ENCODE results near the gene USF2. TPM values are rescaled to one million over a fixed set of nuclear protein-coding genes. Genes with fewer than 3 reads are reported as not detected.

The USF2 gene
- total RNA-seq, 1 donor = 50.1 TPM

DNA sequence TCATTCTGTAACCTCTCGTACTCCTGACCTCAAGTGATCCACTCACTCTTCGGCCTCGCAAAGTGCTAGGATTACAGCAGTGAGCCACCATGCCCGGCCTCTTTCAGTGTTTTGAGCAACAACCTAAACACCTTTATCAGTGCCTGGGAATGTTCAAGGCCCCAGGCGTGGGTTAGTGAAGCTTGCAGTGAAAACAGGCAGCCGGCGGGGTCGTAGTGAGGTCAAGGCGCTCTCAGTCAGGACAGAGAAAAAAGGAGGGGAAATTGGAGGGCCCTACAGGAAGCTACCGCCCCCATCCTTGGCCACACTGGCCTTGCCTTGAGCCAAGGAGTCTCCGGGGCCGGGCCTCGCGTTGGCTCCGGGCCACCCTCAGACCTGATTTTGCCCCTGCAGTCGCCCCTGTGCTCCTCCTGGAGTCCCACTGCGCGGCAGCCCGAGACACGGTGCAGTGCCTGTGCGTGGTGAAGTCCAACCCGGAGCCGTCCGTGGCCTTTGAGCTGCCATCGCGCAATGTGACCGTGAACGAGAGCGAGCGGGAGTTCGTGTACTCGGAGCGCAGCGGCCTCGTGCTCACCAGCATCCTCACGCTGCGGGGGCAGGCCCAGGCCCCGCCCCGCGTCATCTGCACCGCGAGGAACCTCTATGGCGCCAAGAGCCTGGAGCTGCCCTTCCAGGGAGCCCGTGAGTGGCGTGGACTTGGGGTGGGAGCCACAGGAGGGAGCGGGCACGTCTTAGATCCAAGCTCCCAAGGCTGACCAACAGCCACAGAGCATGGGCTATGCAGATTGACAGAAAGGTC lies 40.9 kb downstream of the USF2 start:
- no peak overlapping the region for H3K4me3 ChIP-seq (ENCODE audit: low read depth, low read length)
- peak; percentile 74 for DNase-seq (ENCODE audit: low read depth)
- TF ChIP-seq, protein P1, sequence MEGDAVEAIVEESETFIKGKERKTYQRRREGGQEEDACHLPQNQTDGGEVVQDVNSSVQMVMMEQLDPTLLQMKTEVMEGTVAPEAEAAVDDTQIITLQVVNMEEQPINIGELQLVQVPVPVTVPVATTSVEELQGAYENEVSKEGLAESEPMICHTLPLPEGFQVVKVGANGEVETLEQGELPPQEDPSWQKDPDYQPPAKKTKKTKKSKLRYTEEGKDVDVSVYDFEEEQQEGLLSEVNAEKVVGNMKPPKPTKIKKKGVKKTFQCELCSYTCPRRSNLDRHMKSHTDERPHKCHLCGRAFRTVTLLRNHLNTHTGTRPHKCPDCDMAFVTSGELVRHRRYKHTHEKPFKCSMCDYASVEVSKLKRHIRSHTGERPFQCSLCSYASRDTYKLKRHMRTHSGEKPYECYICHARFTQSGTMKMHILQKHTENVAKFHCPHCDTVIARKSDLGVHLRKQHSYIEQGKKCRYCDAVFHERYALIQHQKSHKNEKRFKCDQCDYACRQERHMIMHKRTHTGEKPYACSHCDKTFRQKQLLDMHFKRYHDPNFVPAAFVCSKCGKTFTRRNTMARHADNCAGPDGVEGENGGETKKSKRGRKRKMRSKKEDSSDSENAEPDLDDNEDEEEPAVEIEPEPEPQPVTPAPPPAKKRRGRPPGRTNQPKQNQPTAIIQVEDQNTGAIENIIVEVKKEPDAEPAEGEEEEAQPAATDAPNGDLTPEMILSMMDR (IDR thresholded peaks at IDR 0.05; ENCODE audit: insufficient read depth, low read depth, low read length) = no peak

DNA sequence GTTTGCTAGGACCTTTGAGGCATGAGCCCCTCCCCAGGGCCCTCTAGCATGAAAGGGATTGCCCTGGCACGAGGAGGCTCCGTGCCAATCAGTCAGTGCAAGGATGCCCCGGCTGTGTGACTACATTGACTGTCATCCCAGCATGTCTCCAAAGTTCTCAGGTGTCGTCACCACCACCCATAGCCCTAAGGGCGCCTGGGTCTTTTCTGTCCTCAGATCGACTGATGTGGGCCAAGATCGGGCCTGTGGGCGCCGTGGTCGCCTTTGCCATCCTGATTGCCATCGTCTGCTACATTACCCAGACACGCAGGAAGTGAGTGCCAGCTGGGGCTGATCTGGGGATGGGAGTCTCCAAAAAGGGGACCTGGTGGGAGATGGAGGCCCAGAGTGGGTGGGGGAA lies 41.6 kb downstream of the USF2 start:
- TF ChIP-seq, protein P1 (IDR thresholded peaks at IDR 0.05; ENCODE audit: insufficient read depth, low read depth, low read length) = no peak
- DNase-seq (ENCODE audit: low read depth) = no peak
- no peak overlapping the region for H3K4me3 ChIP-seq (ENCODE audit: low read depth, low read length)

- DNase-seq (ENCODE audit: low read depth) = no peak
- TF ChIP-seq, protein P1 (IDR thresholded peaks at IDR 0.05; ENCODE audit: insufficient read depth, low read depth, low read length) = no peak
- H3K4me3 ChIP-seq (ENCODE audit: low read depth, low read length) = no peak overlapping the region
Measured at GRCh38 chr19:35310811-35311465, 42.2 kb downstream of the USF2 start.

- TF ChIP-seq, protein P1 (IDR thresholded peaks at IDR 0.05; ENCODE audit: insufficient read depth, low read depth, low read length) = no peak
- DNase-seq (ENCODE audit: low read depth) = no peak
- no peak overlapping the region for H3K4me3 ChIP-seq (ENCODE audit: low read depth, low read length)
Measured at GRCh38 chr19:35311901-35312665, 43.3 kb downstream of the USF2 start.

DNA sequence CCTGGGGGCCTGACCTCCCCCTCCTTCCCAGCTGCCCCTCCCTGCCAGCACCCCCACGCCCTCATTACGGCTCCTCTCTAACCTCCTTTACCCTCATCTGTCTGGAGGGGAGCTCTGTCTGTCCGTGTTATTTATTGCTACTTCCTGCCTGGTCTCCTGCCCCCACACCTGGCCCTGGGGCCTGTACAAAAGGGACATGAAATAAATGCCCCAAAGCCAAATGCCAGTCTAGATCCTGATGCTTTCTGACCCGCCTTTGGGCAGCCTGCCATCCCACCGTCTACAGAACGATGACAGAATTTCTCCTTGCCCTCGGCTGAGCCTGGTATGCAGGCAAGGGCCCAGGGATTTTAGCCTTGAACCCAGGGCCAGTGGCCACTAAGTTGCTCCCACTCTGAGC lies 44.8 kb downstream of the USF2 start:
- no peak for DNase-seq (ENCODE audit: low read depth)
- no peak overlapping the region for H3K4me3 ChIP-seq (ENCODE audit: low read depth, low read length)
- TF ChIP-seq, protein P1 (IDR thresholded peaks at IDR 0.05; ENCODE audit: insufficient read depth, low read depth, low read length) = no peak

GRCh38 chr19:35314031-35314430 lies 45.3 kb downstream of the USF2 start:
- no peak for DNase-seq (ENCODE audit: low read depth)
- H3K4me3 ChIP-seq (ENCODE audit: low read depth, low read length) = no peak overlapping the region
- TF ChIP-seq, protein P1 (IDR thresholded peaks at IDR 0.05; ENCODE audit: insufficient read depth, low read depth, low read length) = no peak

Data from fibroblast of villous mesenchyme (primary cell).